Nephron (organoid): Measurements from ENCODE around the gene IL4.
A peak's percentile ranks its signal among the peaks of the same experiment; 100 is the strongest.

ENCODE experiments used
- H3K27ac Mint-ChIP-seq, 3 experiments: 2 replicates each; pipeline ENCODE4 v1.8.0; 2020; ENCODE audit warnings: mixed read lengths in 3 of 3, mild to moderate bottlenecking in 2 of 3, moderate library complexity in 1 of 3
- H3K27me3 Mint-ChIP-seq: 2 replicates; pipeline ENCODE4 v1.8.0; 2021; ENCODE audit warnings: low read depth, mild to moderate bottlenecking, moderate library complexity, mixed read lengths
- H3K36me3 Mint-ChIP-seq: 2 replicates; pipeline ENCODE4 v1.8.0; 2020; ENCODE audit warnings: low read depth, mixed read lengths
- H3K4me1 Mint-ChIP-seq: 2 replicates; pipeline ENCODE4 v1.8.0; 2020; ENCODE audit warnings: mixed read lengths
- H3K4me3 Mint-ChIP-seq, 3 experiments: 2 replicates each; pipeline ENCODE4 v1.8.0; 2020; ENCODE audit warnings: mild to moderate bottlenecking in 3 of 3, mixed read lengths in 3 of 3, moderate library complexity in 2 of 3
- H3K9me3 Mint-ChIP-seq: 2 replicates; pipeline ENCODE4 v1.8.0; 2020; ENCODE audit warnings: mixed read lengths
- TF ChIP-seq, protein P1 (sequence below), 3 experiments: fragments of 200-600 bp; sonication (generic); IDR thresholded peaks; one replicate each; pipeline ENCODE4 v1.5.0; 2021; ENCODE audit warnings: antibody characterized with exemption in 3 of 3; ENCODE audit not compliant: unreplicated experiment in 3 of 3

IL4 gene

DNA sequence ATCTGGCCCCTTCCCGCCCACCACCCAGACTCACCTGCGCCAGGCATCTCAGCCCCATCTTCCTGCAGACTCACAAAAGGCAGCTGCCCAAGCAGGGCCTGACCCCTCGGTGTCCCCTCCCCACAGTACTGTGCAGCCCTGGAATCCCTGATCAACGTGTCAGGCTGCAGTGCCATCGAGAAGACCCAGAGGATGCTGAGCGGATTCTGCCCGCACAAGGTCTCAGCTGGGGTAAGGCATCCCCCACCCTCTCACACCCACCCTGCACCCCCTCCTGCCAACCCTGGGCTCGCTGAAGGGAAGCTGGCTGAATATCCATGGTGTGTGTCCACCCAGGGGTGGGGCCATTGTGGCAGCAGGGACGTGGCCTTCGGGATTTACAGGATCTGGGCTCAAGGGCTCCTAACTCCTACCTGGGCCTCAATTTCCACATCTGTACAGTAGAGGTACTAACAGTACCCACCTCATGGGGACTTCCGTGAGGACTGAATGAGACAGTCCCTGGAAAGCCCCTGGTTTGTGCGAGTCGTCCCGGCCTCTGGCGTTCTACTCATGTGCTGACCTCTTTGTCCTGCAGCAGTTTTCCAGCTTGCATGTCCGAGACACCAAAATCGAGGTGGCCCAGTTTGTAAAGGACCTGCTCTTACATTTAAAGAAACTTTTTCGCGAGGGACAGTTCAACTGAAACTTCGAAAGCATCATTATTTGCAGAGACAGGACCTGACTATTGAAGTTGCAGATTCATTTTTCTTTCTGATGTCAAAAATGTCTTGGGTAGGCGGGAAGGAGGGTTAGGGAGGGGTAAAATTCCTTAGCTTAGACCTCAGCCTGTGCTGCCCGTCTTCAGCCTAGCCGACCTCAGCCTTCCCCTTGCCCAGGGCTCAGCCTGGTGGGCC, 13.9 kb upstream of the IL4 start:
- Mint-ChIP-seq H3K4me3 (no peak overlapping the region), H3K27ac (no peak overlapping the region), H3K4me1 (peaks cover 25% of the 10 kb centered on the region), H3K27me3 (peaks cover 33% of the 10 kb centered on the region), H3K9me3 (no peaks in the 10 kb centered on the region), H3K36me3 (no peaks in the 10 kb centered on the region)
- TF ChIP-seq, protein P1, sequence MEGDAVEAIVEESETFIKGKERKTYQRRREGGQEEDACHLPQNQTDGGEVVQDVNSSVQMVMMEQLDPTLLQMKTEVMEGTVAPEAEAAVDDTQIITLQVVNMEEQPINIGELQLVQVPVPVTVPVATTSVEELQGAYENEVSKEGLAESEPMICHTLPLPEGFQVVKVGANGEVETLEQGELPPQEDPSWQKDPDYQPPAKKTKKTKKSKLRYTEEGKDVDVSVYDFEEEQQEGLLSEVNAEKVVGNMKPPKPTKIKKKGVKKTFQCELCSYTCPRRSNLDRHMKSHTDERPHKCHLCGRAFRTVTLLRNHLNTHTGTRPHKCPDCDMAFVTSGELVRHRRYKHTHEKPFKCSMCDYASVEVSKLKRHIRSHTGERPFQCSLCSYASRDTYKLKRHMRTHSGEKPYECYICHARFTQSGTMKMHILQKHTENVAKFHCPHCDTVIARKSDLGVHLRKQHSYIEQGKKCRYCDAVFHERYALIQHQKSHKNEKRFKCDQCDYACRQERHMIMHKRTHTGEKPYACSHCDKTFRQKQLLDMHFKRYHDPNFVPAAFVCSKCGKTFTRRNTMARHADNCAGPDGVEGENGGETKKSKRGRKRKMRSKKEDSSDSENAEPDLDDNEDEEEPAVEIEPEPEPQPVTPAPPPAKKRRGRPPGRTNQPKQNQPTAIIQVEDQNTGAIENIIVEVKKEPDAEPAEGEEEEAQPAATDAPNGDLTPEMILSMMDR (IDR thresholded peaks at IDR 0.05; ENCODE audit: unreplicated experiment in 3 of 3): no peak

DNA sequence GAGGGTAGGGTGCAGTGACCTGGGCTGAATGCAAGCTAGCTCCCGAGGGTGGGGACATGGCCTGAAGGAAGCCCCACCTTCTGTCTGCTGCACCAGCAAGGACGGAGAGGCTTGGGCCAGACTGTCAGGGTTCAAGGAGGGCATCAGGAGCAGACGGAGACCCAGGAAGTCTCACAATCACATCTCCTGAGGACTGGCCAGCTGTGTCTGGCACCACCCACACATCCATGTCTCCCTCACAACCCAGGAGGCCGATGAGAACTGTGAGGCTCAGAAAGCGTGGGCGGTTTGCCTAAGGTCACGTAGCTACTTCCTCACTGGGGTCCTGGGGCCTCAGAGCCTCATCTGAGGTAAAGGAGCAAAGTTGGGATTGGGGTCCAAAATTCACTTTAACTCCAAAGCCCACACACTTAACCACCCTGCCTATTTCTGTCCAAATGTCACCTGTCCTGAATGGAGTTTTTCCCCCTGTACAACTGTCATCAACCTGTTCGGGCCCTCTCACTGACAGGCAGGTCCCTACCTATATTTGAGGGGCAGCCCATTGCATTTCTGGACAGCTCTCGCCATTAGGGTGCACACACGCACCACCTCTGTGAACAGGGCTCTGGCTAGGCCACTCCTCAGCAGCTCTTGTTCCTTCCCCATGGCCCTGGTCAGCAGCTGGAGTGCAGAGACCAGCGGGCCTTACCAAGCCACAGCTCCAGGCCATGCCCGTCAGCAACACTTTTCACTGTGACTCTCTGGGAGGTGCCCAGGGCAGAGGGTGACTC, 12.4 kb upstream of the IL4 start:
- Mint-ChIP-seq H3K4me3 (no peak overlapping the region), H3K4me1 (peaks cover 25% of the 10 kb centered on the region), H3K9me3 (no peaks in the 10 kb centered on the region)

DNA sequence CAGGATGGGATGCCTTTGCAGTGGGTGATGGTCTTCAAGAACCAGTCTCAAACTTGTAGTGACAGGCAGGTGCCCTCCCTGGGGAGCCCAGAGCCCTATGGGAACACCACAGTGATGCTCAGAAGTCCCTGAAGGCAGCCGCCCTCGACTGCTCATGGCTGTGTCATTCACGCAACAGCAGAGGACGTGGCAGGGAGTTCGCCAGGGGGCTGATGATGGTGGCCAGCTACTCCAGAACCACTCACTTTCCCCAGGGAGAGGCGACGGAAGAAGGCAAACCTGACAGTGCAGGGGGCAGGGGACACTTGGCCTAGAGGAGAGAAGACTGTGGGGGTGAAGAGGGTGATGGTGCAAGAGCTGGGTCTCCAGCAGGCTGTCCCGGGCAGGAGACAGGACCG, 11.8 kb upstream of the IL4 start:
- H3K27me3 Mint-ChIP-seq: peaks cover 18% of the 10 kb centered on the region
- H3K4me3 Mint-ChIP-seq: no peak overlapping the region
- H3K27ac Mint-ChIP-seq: no peak overlapping the region
- TF ChIP-seq, protein P1 (IDR thresholded peaks at IDR 0.05; ENCODE audit: unreplicated experiment in 3 of 3): no peak
- H3K4me1 Mint-ChIP-seq: peaks cover 25% of the 10 kb centered on the region
- H3K36me3 Mint-ChIP-seq: no peaks in the 10 kb centered on the region
- no peaks in the 10 kb centered on the region for H3K9me3 Mint-ChIP-seq

More for the DNA sequence above, 12.4 kb upstream of the IL4 start:
- Mint-ChIP-seq H3K27ac (peak overlapping the region in 1 of 3 experiments; percentile 52), H3K36me3 (no peaks in the 10 kb centered on the region), H3K27me3 (peaks cover 23% of the 10 kb centered on the region)
- TF ChIP-seq, protein P1 (IDR thresholded peaks at IDR 0.05; ENCODE audit: unreplicated experiment in 3 of 3): no peak

DNA sequence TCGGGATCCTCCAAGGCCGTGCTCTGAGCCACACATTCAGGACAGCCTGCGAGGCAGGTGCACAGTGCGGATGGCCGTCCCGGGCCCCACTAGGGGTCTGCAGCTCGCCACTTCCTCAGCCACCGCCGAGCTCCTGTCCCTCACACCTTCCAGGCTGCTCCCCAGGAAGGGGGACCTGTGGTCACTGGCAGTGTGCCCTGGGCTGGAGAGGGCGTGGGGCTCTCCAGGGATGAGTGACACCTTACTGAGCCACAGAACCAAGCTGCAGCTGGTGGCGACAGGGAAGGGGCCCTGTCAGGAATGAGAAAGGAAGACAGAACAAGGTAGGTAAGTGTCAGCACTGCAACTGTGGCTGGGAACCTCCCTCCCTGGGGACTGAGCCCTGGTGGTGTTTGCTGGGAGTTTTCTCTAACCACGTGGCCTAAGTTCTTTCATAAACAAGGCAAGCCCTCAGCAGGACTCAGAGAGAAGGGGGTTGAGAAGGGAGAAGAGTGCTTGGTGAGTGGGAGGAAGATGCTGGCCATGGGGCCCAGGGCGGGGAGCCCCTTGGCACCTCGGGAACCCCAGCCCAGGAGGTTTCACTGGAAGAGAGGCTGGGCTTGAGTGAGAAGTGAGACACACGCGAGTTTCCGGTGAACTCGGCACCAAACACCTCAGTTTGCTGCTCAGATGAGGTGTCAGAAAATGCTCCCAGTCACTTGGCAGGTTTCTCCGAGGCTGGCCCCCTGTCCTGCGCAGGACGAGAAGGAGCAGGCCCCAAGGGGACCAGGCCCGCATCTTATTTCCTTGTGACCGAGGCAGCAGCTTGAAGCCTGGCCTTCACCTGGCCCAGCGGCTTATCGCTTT, 10.6 kb upstream of the IL4 start:
- Mint-ChIP-seq H3K4me3 (no peak overlapping the region), H3K9me3 (no peaks in the 10 kb centered on the region), H3K36me3 (no peaks in the 10 kb centered on the region), H3K4me1 (peaks cover 25% of the 10 kb centered on the region), H3K27ac (peak overlapping the region in 1 of 3 experiments; percentile 40), H3K27me3 (peaks cover 7% of the 10 kb centered on the region)
- TF ChIP-seq, protein P1 (IDR thresholded peaks at IDR 0.05; ENCODE audit: unreplicated experiment in 3 of 3): no peak

DNA sequence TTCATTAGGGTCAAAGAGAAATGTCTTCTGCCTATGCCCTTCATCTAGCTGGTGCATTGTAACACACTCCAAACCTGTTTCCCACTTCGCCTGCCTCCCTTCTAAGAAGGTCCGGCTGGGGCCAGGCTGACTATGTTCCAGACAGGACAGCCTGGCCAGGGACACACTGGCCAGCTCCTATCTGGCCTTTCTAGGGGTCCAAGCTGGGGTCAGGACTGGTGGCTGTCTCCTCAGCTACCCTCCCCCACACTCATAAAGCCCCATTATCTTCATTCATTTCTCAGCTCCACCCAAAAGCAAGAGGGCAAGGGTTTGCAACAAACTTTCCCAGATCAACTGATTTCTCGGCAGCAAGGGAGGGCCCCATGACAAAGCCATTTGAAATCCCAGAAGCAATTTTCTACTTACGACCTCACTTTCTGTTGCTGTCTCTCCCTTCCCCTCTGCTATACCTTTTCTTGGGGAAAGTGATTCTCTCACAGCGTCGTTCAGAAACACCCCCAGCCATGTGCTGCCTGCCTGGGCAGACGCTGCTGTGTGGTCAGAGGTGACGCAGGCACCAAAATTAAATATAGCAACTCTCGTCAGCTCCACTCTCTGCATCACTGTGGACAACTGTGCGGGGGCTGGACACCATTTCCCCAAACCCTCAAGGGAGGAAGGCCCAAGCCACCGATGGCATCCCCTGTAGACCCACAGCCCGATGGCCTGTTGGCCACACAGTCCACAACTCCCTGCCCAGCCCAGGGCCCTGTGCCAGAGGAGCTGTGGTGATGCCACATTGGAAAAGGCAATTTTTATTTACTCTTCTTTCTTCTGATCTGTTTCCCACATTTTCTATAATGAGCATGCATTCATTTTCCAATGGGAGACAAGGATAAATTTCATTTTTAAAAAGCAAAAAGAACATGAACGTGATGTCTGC, 9.8 kb upstream of the IL4 start:
- Mint-ChIP-seq H3K4me1 (peaks cover 25% of the 10 kb centered on the region), H3K9me3 (no peaks in the 10 kb centered on the region), H3K4me3 (no peak overlapping the region), H3K36me3 (no peaks in the 10 kb centered on the region), H3K27me3 (peaks cover 5% of the 10 kb centered on the region), H3K27ac (peak overlapping the region in 1 of 3 experiments; percentile 77)
- TF ChIP-seq, protein P1 (IDR thresholded peaks at IDR 0.05; ENCODE audit: unreplicated experiment in 3 of 3): no peak
